ENCODE measurements around the gene TJAP1.
"Not testable (repeated sequence)": the region's sequence is repeated elsewhere in the genome, so short reads cannot be mapped to it uniquely, and the experiment has no call there.

Gene TJAP1

DNA sequence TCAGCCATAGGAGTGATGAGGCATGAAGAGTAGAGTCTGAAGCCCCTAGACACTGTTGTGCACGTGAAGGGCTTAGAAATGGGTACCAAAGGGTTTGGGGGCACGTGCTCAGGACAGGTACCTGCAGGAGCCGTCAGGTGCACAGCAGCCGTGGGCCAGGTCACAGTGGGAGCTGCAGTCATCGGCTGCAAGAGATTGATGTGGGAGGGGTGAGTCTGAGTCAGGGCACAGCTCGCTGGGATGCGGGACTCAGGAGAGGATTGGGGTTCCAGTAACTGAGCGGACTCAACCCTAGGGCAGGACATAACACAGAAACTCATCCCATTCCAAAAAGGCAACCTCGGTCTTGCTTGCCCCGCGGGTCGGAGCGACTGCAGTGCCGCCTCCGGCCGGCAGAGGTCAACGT is 23.1 kb upstream of the TJAP1 start:
- DNase-seq (ENCODE audit: low spot score) = no peak

DNA sequence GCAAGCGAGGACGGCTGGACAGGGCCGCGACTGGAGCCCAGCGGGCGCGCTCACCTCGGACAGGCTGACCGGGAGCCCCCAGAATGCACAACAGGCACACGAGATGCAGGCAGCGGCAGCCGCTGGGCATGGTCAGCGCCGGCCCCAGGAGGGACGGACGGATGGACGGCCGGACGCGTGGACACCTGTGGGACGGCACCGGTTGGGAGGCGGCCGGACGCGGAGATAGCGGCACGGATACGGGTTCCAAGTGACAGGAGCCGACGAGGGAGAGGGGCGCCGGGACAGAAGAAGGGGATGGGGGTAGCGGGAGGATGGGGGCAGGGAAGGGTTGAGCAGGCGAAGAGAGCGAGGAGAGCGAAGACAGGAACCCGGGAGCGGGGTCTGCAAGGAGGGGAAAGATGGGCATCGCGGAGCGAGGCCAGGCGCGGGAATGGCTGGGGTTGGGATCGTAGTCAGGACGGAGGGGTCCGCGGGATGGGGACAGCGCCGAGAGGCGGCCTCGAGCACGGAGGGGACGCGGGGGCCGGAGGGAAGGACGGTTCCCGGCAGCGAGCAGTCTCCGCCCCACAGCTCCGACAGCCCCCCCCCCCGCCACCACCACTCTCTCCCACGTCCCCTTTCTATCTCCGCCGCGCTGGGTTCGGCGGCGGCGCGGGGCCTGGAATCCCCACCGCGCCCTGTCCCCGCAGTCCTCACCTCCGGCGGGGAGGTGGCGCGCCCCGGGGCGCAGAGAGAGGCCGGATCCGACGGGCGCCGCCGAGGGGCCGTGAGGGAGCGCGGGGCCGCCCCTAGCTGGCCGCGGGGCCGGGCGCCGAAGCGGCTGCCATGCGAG is 22.5 kb upstream of the TJAP1 start:
- DNase-seq (ENCODE audit: low spot score) = peak; percentile 69

DNA sequence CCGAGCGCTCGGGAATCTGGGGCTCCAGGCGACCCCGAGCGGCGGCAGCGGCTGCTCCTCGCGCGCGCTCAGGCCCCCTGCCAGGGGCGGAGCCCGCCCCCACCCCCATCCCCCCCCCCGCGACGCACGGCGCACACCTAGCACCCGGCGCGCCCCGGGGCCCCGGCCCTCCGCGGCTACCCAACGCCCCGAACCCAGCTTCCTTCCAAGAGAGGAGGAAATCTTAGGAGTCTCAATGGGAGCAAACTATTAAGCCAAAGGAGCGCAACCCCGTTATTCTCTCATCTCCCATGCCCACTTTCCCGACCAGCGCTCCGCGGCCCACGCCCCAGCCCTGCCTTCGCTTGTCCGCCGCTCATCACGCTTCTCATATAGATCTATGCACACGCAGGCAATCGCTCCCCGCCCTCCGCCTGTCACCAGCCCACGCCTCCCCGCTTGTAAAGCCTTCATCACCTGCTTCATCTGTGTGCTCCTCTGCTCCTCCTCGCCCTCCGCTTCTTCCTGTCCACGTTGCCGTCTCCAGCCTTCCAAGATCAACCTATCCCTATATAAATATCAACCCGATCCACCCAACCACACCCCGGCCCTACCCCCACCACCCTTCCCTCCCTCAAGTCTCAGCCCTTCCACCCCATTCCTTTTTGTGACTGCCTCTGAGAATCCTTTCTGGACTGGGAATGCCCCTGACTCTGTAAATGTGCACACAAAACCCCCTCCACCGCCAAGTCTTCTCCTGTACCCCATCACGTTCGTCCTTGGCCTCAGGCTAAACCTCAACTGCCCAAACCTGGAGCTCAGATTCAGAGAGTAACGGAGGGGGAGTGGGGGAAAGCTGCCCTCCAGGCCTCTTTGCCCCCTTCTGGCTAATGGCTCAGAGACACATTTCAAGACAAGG is 21.6 kb upstream of the TJAP1 start, which contains the start of gene DLK2:
Gene DLK2 (minus strand): TSS at position 18 of the 898 bp plus-strand sequence. CDS start 723 bp downstream, outside the sequence.
- no peak for DNase-seq (ENCODE audit: low spot score)

DNA sequence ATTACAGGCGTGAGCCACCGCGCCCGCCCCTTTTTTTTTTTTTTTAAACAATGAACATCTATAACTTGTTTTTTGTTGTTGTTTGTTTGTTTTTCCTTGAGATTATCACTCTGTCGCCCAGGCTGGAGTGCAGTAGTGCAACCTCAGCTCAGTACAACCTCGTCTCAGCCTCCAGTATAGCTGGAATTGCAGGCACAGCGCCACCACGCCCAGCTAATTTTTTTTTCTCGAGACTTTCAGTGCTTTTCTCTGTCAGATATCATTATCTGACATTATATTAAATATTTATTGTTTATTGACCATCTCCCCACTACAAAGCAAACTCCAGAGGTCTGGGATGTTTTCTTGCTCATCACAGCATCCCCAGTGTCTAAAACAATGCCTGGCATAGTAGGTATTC is 19.7 kb upstream of the TJAP1 start:
- no peak for DNase-seq (ENCODE audit: low spot score)

- not testable (repeated sequence) for DNase-seq (ENCODE audit: low spot score)
Measured at GRCh38 chr6:43458154-43458553, 19.2 kb upstream of the TJAP1 start.

- DNase-seq (ENCODE audit: low spot score) = no peak
Measured at GRCh38 chr6:43459535-43459934, 17.8 kb upstream of the TJAP1 start.

- DNase-seq (ENCODE audit: low spot score) = no peak
Measured at GRCh38 chr6:43460032-43460431, 17.3 kb upstream of the TJAP1 start.

DNA sequence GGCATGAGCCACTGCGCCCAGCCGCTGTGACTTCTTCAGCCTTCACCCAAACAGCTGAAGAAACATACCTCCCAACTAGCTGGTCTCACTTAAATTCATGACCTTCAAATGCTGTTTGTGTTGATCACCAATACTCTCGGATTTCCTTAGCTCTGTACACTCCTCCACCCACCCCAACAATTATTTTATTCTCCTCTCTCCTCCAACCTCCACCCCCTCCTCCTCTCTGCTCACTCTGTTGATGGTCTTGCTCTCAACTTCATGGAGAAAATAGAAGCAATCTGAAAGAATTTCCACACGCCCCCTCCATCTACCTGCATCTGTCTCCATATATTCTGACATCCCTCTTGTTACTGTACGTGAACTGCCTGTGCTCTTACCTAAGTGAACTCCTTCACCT is 15.4 kb upstream of the TJAP1 start:
- no peak for DNase-seq (ENCODE audit: low spot score)

DNA sequence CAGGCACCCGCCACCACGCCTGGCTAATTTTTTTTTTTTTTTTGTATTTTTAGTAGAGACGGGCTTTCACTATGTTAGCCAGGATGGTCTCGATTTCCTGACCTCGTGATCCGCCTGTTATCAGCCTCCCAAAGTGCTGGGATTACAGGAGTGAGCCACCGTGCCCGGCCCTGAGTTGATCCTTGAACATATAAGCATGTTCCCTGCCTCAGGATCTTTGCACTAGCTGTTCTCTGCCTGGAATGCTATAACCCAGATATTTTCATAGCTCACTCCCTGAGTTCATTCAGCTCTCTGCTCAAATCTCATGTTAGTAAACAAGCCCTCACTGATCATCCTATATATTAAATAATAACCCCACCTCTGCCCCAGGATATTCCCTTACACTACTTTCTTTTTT is 13.0 kb upstream of the TJAP1 start:
- DNase-seq (ENCODE audit: low spot score) = no peak

DNA sequence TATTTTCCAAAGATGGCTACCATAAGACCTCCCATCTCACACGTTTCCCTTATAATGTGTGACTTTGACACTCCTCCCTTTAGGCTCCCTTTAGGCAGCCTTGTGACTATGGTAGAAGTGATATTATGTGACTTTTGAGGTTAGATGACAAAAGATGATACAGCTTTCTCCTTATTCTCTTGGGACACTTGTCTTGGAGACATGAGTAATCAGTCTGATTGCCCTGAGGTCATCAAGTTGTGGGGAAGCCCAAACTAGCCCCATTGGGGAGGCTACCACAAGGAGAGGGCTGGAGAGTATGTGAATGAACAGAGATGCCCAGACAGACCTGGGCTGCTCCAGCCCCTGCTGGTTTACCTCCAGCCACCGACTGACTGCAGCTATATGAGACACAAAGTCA is 11.4 kb upstream of the TJAP1 start:
- no peak for DNase-seq (ENCODE audit: low spot score)

GRCh38 chr6:43467265-43467664 is 10.1 kb upstream of the TJAP1 start:
- not testable (repeated sequence) for DNase-seq (ENCODE audit: low spot score)

DNA sequence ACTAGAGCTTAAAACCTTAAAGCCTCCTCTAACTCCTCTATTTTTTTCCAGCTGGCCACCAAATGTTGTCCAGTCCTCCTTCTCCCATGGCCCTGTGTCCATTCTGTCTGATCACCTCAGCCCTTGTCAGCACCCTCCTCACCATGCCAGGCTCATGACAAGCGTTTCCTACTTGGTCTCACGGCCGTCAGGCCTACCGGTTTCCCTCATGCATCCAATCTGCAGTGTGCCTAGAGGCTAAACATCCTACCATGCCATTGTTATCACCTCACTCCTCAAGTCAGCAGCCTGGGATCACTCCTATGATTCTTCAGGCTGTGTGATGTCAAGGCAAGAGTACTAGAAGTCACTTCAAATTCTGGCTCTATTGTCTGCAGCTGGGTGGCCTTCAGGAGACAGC is 9.6 kb upstream of the TJAP1 start:
- DNase-seq (ENCODE audit: low spot score) = no peak

DNA sequence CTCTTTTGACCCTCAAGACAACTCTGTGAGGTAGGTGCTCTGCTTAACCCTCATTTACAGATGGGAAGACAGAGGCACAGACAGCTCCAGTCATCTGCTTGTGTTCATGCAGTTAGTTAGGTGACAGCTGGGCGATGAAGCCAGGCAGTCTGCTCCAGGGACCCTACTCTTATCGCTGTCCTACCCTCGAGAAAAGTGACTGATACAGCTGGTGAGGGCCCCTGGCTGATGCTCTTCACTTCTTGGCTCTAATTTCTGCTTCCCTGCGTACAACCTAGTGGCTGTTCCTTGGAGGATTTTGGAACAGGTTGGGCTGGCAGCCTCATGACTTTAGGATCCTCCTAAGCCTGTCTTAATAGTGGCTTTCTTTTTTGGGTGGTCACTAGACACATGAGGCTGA is 9.1 kb upstream of the TJAP1 start:
- DNase-seq (ENCODE audit: low spot score) = no peak

GRCh38 chr6:43468748-43469681 is 8.4 kb upstream of the TJAP1 start:
- DNase-seq (ENCODE audit: low spot score) = no peak

DNA sequence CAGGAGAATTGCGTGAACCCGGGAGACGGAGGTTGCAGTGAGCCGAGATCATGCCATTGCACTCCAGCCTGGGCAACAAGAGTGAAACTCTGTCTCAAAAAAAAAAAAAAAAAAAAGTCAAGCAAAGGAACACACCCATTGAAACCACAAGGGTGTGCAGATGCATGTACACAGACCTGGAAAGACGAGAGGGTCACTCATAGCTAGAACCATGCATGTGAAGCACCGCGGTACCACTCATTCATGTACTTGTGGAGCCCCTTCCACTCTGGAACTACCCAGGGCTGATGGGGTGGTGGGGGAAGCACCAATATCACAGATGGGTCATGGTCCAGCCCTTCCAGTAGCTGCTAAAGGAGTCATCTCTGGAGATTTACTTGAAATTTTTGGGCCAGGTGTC is 7.4 kb upstream of the TJAP1 start:
- no peak for DNase-seq (ENCODE audit: low spot score)

DNA sequence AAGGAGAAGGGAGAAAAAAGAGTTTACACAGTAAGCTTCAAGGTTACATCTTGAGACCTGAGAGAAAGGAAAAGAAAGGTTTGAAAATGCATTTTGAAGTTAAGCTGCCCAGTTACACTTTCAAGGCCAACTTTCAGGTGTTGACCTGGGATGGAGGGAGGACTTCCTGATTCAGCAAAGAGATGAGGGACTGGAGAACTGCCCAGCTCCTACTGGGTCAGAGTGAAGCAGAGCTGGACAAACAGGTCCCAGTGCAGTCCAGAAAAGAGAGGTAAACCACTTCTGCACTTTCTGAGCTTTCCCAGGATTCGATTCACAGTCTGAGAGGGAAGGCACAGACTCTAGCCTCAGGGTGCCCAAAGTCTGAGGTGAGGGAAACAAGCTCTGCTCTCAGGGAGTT is 6.0 kb upstream of the TJAP1 start:
- DNase-seq (ENCODE audit: low spot score) = no peak

- no peak for DNase-seq (ENCODE audit: low spot score)
Measured at GRCh38 chr6:43472515-43472914, 4.9 kb upstream of the TJAP1 start.

DNA sequence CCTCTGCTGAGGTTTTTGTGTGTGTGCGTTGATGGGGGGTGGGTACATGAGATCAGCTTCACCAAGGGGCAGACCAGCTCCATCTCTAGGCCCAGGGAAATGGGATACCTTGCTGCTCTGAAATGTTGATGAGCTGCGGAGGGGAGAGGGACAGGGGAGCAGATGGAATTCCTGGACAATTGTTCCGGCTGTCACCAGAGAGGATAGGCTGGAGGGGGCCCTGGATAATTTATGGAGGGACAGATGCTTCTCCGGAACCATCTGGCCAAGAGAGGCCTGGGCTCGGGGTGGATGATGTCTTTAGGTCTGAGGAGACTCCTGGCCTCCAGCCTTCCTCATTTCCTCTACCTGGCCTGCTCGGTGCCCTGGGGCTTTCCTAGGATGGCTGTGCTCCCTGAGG is 1.9 kb upstream of the TJAP1 start:
- no peak for DNase-seq (ENCODE audit: low spot score)

GRCh38 chr6:43476746-43477145 is 624 bp upstream of the TJAP1 start:
- DNase-seq (ENCODE audit: low spot score) = no peak

DNA sequence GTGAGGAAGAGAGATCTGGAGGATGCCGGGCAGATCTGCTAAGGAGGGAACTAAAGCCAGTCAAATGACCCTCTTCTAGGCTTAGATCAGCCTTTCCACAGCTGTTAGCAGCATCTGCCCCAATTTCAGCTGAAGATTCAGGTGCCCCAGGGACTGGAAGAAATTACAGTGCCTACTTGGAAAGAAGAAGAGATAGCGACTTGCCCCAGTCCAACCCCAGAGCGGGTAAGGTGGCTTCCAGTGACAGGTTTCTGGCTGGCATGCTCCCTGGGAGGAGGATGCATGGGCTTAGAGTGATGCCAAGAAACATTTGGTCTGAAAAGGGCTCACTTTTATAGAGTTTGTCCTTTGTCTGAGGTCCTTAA is 620 bp downstream of the TJAP1 start:
- peak; percentile 46 for DNase-seq (ENCODE audit: low spot score)

DNA sequence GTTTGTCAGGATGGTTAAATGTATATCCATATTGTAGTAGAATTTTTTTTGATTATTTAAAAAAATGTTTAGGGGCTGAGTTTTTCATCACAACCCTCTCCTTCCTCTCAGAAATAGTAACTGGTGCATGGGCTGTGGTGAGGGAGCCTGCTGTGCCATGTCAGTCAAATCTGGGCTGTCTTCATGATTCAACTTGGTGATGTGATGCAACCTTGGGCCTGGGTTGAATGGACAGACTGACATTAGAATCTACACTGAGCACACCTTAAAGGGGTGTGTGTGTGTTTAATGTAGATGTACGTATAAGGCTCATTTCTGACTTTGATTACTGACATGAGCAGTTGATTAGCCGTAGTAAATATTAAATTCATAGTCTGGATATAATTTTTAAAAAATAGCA is 3.7 kb downstream of the TJAP1 start:
- DNase-seq (ENCODE audit: low spot score) = no peak

- DNase-seq (ENCODE audit: low spot score) = no peak
Measured at GRCh38 chr6:43481591-43482236, 4.3 kb downstream of the TJAP1 start.

Measured in hematopoietic multipotent progenitor cell treated with erythropoietin and hydrocortisone succinate and interleukin-3 and kit ligand, for 17 days (in vitro differentiated cells).